NCI-H2081 treated with DMSO at 0.1 percent for 48 hours (cell line): ENCODE data around the gene PLCG2.
"Not testable (repeated sequence)": the region's sequence is repeated elsewhere in the genome, so short reads cannot be mapped to it uniquely, and the experiment has no call there.

Experiments used
- DNase-seq: peaks from one replicate; lab custom pipeline; 2025; lab: John Stamatoyannopoulos, UW

PLCG2 gene

GRCh38 chr16:81938326-81939163 lies 159.5 kb downstream of the PLCG2 start:
- DNase-seq = no peak

- no peak for DNase-seq
These were observed 160.3 kb downstream of the PLCG2 start for GRCh38 chr16:81939164-81940056.

- no peak for DNase-seq
These were observed 161.9 kb downstream of the PLCG2 start for GRCh38 chr16:81940781-81941560.

GRCh38 chr16:81942007-81942601 lies 163.0 kb downstream of the PLCG2 start:
- no peak for DNase-seq

- DNase-seq = no peak
These were observed 166.6 kb downstream of the PLCG2 start for GRCh38 chr16:81945665-81946064.

GRCh38 chr16:81946206-81946605 lies 167.1 kb downstream of the PLCG2 start:
- no peak for DNase-seq

GRCh38 chr16:81951564-81951963 lies 172.5 kb downstream of the PLCG2 start:
- DNase-seq = no peak

- no peak for DNase-seq
These were observed 177.3 kb downstream of the PLCG2 start for GRCh38 chr16:81956213-81956948.

GRCh38 chr16:81964808-81965207 lies 185.7 kb downstream of the PLCG2 start:
- DNase-seq = no peak

GRCh38 chr16:81967358-81967757 lies 188.3 kb downstream of the PLCG2 start:
- no peak for DNase-seq

- DNase-seq = no peak
These were observed 192.8 kb downstream of the PLCG2 start for GRCh38 chr16:81971853-81972252.

GRCh38 chr16:81973737-81974136 lies 194.6 kb downstream of the PLCG2 start:
- DNase-seq = no peak

- DNase-seq = no peak
These were observed 196.5 kb downstream of the PLCG2 start for GRCh38 chr16:81975637-81976036.

GRCh38 chr16:81977335-81977942 lies 198.3 kb downstream of the PLCG2 start:
- not testable (repeated sequence) for DNase-seq

GRCh38 chr16:81987121-81987520 lies 208.0 kb downstream of the PLCG2 start:
- no peak for DNase-seq

- no peak for DNase-seq
These were observed 208.6 kb downstream of the PLCG2 start for GRCh38 chr16:81987706-81988105.

- DNase-seq = no peak
These were observed 213.8 kb downstream of the PLCG2 start for GRCh38 chr16:81992859-81993258.

GRCh38 chr16:81994485-81994884 lies 215.4 kb downstream of the PLCG2 start:
- no peak for DNase-seq

- no peak for DNase-seq
These were observed 216.6 kb downstream of the PLCG2 start for GRCh38 chr16:81995651-81996050.

GRCh38 chr16:81996664-81997509 lies 217.8 kb downstream of the PLCG2 start:
- no peak for DNase-seq
